IMR-90 (cell line): ENCODE measurements around the gene CHL1. TPM values are rescaled to one million over a fixed set of nuclear protein-coding genes. Genes with fewer than 3 reads are reported as not detected.

Experiments
- ATAC-seq: fragments of 200-7000 bp; cut with Tn5 transposase; 2 replicates; pipeline ENCODE4 v1.9.1; 2020; ENCODE audit warnings: low read depth, mild to moderate bottlenecking, moderate library complexity
- BruUV-seq: library from RNA; stranded (reverse); fragments of 400-500 nt; replicated peaks from 2 replicates; lab custom pipeline; 2021; lab: Mats Ljungman, UMichigan
- CTCF ChIA-PET: fragments of 300-600 bp; formaldehyde crosslinking; extraction: SDS; loops from one replicate; lab custom pipeline; 2021; ENCODE audit warnings: antibody characterized with exemption; lab: Yijun Ruan, JAX
- POLR2A ChIA-PET: fragments of 300-600 bp; sonication (Branson Sonifier 250); formaldehyde crosslinking; loops from one replicate; lab custom pipeline; 2022; ENCODE audit warnings: antibody characterized with exemption; ENCODE audit not compliant: unreplicated experiment; lab: Charles Lee
- DNase-seq: peaks from one replicate; pipeline ENCODE4 v3.0.0; 2013
- H2AFZ ChIP-seq: replicated peaks from 2 replicates; pipeline ENCODE3; 2013; ENCODE audit warnings: low read length, mild to moderate bottlenecking; ENCODE audit not compliant: poor library complexity
- H2AK5ac ChIP-seq: 2 replicates; pipeline ENCODE4 v1.6.1; 2013; ENCODE audit warnings: low read depth, low read length, inconsistent platforms
- H2AK9ac ChIP-seq: replicated peaks from 2 replicates; pipeline ENCODE3; 2013; ENCODE audit warnings: mild to moderate bottlenecking, low read depth, low read length, moderate library complexity; ENCODE audit not compliant: poor library complexity
- H2BK120ac ChIP-seq: 2 replicates; pipeline ENCODE4 v1.6.1; 2013; ENCODE audit warnings: low read depth, low read length, inconsistent platforms
- H2BK15ac ChIP-seq: 3 replicates; pipeline ENCODE4 v1.6.1; 2013; ENCODE audit warnings: low read depth, low read length, inconsistent platforms
- H2BK20ac ChIP-seq: 2 replicates; pipeline ENCODE4 v1.6.1; 2013; ENCODE audit warnings: low read depth, mild to moderate bottlenecking, inconsistent platforms, low read length, moderate library complexity
- H2BK5ac ChIP-seq: 2 replicates; pipeline ENCODE4 v1.6.1; 2013; ENCODE audit warnings: mild to moderate bottlenecking, low read depth, low read length, inconsistent platforms; ENCODE audit not compliant: poor library complexity, severe bottlenecking
- H3K14ac ChIP-seq: replicated peaks from 2 replicates; pipeline ENCODE4 v1.6.1; 2013; ENCODE audit warnings: low read depth, low read length, inconsistent platforms
- H3K18ac ChIP-seq: 2 replicates; pipeline ENCODE4 v1.6.1; 2013; ENCODE audit warnings: low read depth, low read length, control low read depth
- H3K23ac ChIP-seq: 2 replicates; pipeline ENCODE4 v1.6.1; 2013; ENCODE audit warnings: low read depth, low read length, inconsistent platforms
- H3K27ac ChIP-seq: 2 replicates; pipeline ENCODE4 v1.5.1; 2013; ENCODE audit warnings: mild to moderate bottlenecking, control low read depth, low read length; ENCODE audit not compliant: insufficient read depth
- H3K27me3 ChIP-seq: 2 replicates; pipeline ENCODE4 v1.6.1; 2013; ENCODE audit warnings: low read length; ENCODE audit not compliant: control insufficient read depth, insufficient read depth
- H3K36me3 ChIP-seq: 2 replicates; pipeline ENCODE4 v1.6.1; 2013; ENCODE audit warnings: low read length, mixed read lengths; ENCODE audit not compliant: control insufficient read depth, insufficient read depth
- H3K4ac ChIP-seq: 2 replicates; pipeline ENCODE4 v1.6.1; 2013; ENCODE audit warnings: low read depth, low read length, inconsistent platforms
- H3K4me1 ChIP-seq: 2 replicates; pipeline ENCODE4 v1.6.1; 2013; ENCODE audit warnings: low read length, mixed read lengths; ENCODE audit not compliant: control insufficient read depth, insufficient read depth
- H3K4me2 ChIP-seq: 2 replicates; pipeline ENCODE4 v1.6.1; 2013; ENCODE audit warnings: low read depth, mild to moderate bottlenecking, control low read depth, low read length, moderate library complexity
- H3K4me3 ChIP-seq: 2 replicates; pipeline ENCODE4 v1.5.1; 2013; ENCODE audit warnings: low read depth, mild to moderate bottlenecking, control low read depth, low read length, moderate library complexity; ENCODE audit not compliant: insufficient read depth
- H3K56ac ChIP-seq: 2 replicates; pipeline ENCODE4 v1.6.1; 2013; ENCODE audit warnings: low read length, inconsistent platforms; ENCODE audit not compliant: insufficient read depth; ENCODE audit errors: extremely low read depth
- H3K79me1 ChIP-seq, 2 experiments: 2 replicates each; pipeline ENCODE4 v1.6.1; 2013; ENCODE audit warnings: low read length in 2 of 2, inconsistent platforms in 1 of 2, low read depth in 1 of 2
- H3K9ac ChIP-seq: 2 replicates; pipeline ENCODE4 v1.6.1; 2013; ENCODE audit warnings: low read depth, low read length, control low read depth
- H3K9me1 ChIP-seq: 2 replicates; pipeline ENCODE4 v1.6.1; 2013; ENCODE audit warnings: low read length, inconsistent platforms; ENCODE audit not compliant: insufficient read depth
- H3K9me3 ChIP-seq: 2 replicates; pipeline ENCODE4 v1.6.1; 2013; ENCODE audit warnings: low read length; ENCODE audit not compliant: control insufficient read depth, insufficient read depth
- H4K20me1 ChIP-seq: 2 replicates; pipeline ENCODE4 v1.6.1; 2013; ENCODE audit warnings: low read length, inconsistent platforms; ENCODE audit not compliant: insufficient read depth
- H4K5ac ChIP-seq: 2 replicates; pipeline ENCODE4 v1.6.1; 2013; ENCODE audit warnings: mild to moderate bottlenecking, low read depth, low read length, control low read depth
- H4K8ac ChIP-seq, 2 experiments: 2 replicates each; pipeline ENCODE4 v1.6.1; 2013; ENCODE audit warnings: low read depth in 2 of 2, low read length in 2 of 2, control low read depth in 1 of 2, inconsistent platforms in 1 of 2
- H4K91ac ChIP-seq: 2 replicates; pipeline ENCODE4 v1.6.1; 2013; ENCODE audit warnings: low read depth, low read length, inconsistent platforms; ENCODE audit not compliant: insufficient read depth
- BHLHE40 ChIP-seq: fragments of 150-350 bp; IDR thresholded peaks from 2 replicates; pipeline ENCODE4 v1.6.1; 2016; ENCODE audit warnings: mild to moderate bottlenecking, low read depth, low read length
- CEBPB ChIP-seq: IDR thresholded peaks from 2 replicates; pipeline ENCODE4 v1.6.1; 2012; ENCODE audit warnings: low read depth, low read length, improper control_type of control experiment
- CHD1 ChIP-seq: IDR thresholded peaks from 2 replicates; pipeline ENCODE4 v1.6.1; 2012; ENCODE audit warnings: low read depth, low read length, improper control_type of control experiment
- CTCF ChIP-seq: conservative IDR thresholded peaks from 2 replicates; pipeline ENCODE4 v1.5.1; 2012; ENCODE audit warnings: mild to moderate bottlenecking, low read depth, low read length, improper control_type of control experiment
- ELK1 ChIP-seq: fragments of 150-350 bp; IDR thresholded peaks from 2 replicates; pipeline ENCODE4 v1.6.1; 2016; ENCODE audit warnings: low read depth, mild to moderate bottlenecking, low read length, moderate library complexity, borderline replicate concordance
- FOS ChIP-seq: fragments of 150-350 bp; IDR thresholded peaks from 2 replicates; pipeline ENCODE4 v1.6.1; 2016; ENCODE audit warnings: low read depth, low read length
- MAFK ChIP-seq: IDR thresholded peaks from 2 replicates; pipeline ENCODE4 v1.6.1; 2012; ENCODE audit warnings: low read depth, low read length, improper control_type of control experiment
- MAZ ChIP-seq: IDR thresholded peaks from 2 replicates; pipeline ENCODE4 v1.6.1; 2012; ENCODE audit warnings: low read depth, mild to moderate bottlenecking, low read length, improper control_type of control experiment, moderate library complexity, borderline replicate concordance
- MXI1 ChIP-seq: IDR thresholded peaks from 2 replicates; pipeline ENCODE4 v1.6.1; 2012; ENCODE audit warnings: low read depth, mild to moderate bottlenecking, low read length, moderate library complexity, borderline replicate concordance
- NFE2L2 ChIP-seq: fragments of 150-350 bp; IDR thresholded peaks from 2 replicates; pipeline ENCODE4 v1.6.1; 2016; ENCODE audit warnings: low read depth, mild to moderate bottlenecking, low read length
- POLR2A ChIP-seq: IDR thresholded peaks from 2 replicates; pipeline ENCODE4 v1.6.1; 2012; ENCODE audit warnings: mild to moderate bottlenecking, low read depth, low read length
- RAD21 ChIP-seq: IDR thresholded peaks from 2 replicates; pipeline ENCODE4 v1.6.1; 2012; ENCODE audit warnings: low read length, improper control_type of control experiment
- RCOR1 ChIP-seq: IDR thresholded peaks from 2 replicates; pipeline ENCODE4 v1.6.1; 2012; ENCODE audit warnings: mild to moderate bottlenecking, low read length, improper control_type of control experiment; ENCODE audit not compliant: insufficient replicate concordance
- RFX5 ChIP-seq: IDR thresholded peaks from 2 replicates; pipeline ENCODE4 v1.8.0; 2012; ENCODE audit warnings: low read depth, mild to moderate bottlenecking, low read length, moderate library complexity
- SMC3 ChIP-seq: fragments of 150-350 bp; IDR thresholded peaks from 2 replicates; pipeline ENCODE4 v1.6.1; 2016; ENCODE audit warnings: low read depth, mild to moderate bottlenecking, antibody characterized with exemption, low read length, moderate library complexity
- USF2 ChIP-seq: fragments of 150-350 bp; IDR thresholded peaks from 2 replicates; pipeline ENCODE4 v1.6.1; 2017; ENCODE audit warnings: mild to moderate bottlenecking, antibody characterized with exemption, low read length, low read depth
- WGBS, 2 experiments: methylation state at CpG; one replicate each; pipeline versions ENCODE4 v1.1.5 to v1.1.7; 2013; ENCODE audit warnings: missing lambda C conversion rate in 2 of 2; ENCODE audit not compliant: insufficient read length in 1 of 2; ENCODE audit errors: extremely low coverage in 2 of 2; 5-methylcytosine and 5-hydroxymethylcytosine counted together
- dilution Hi-C: fragments of 300-500 bp; cut with HindIII; formaldehyde crosslinking; loops from one replicate; pipeline ENCODE4 v1.14.3; 2018; ENCODE audit warnings: low sequenced_read_pairs; ENCODE audit not compliant: unreplicated experiment
- in situ Hi-C: fragments of 300-500 bp; cut with MboI; formaldehyde crosslinking; loops from 3 replicates; pipeline ENCODE4 v1.14.3; 2019; ENCODE audit warnings: low sequenced_read_pairs, inconsistent platforms, mixed read lengths
- intact Hi-C: fragments of 100-400 bp; cut with micrococcal nuclease; formaldehyde crosslinking; loops from 2 replicates; pipeline ENCODE4 v1.10.0; 2022
- polyA plus RNA-seq, 3 experiments: library from polyadenylated mRNA; depleted of rRNA; stranded (reverse); fragments of >200 nt; gene quantifications; 2 replicates each; pipeline ENCODE4 v1.2.3, GENCODE V29; 2012; ENCODE audit warnings: low replicate concordance in 1 of 3
- total RNA-seq: library from RNA; depleted of rRNA; stranded (reverse); fragments of >200 nt; gene quantifications from 2 replicates; pipeline ENCODE4 v1.2.3, GENCODE V29; 2012

The CHL1 gene
- total and polyA plus RNA-seq, 2 of the 4 experiments (the other 2 are of a cell fraction): 0.38 to 1.6 TPM

DNA sequence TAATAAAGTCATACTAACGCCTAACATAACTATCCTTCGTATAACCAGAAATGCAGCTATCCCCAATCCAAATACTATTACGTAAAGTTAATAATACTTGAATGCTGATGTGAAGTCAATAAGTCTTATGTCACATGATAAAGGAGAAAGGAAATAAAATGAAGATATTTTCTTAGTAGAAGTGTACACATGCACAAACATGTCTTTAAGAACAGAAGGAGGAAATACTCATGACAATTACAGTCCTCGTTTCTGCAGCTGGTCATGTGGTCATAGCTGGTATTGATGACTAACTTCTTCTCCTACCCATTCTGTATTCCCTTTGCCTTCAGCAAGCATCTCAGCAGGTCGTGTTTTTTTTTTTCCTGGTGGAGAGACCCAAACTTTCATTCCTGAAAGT, 244.3 kb downstream of the CHL1 start:
- Histone ChIP-seq H3K4me1 (no peaks in the 10 kb centered on the region), H3K4ac (no peak overlapping the region), H3K18ac (no peak overlapping the region), H3K4me3 (no peak overlapping the region), H3K9me1 (no peaks in the 10 kb centered on the region), H4K5ac (no peak overlapping the region), H3K79me1 (no peaks in the 10 kb centered on the region), H3K27me3 (no peaks in the 10 kb centered on the region), H3K56ac (no peak overlapping the region), H2BK120ac (no peak overlapping the region), H3K4me2 (no peak overlapping the region), H2AK9ac (no peak overlapping the region), H3K23ac (no peak overlapping the region), H4K91ac (no peak overlapping the region), H3K9me3 (no peaks in the 10 kb centered on the region), H3K9ac (no peak overlapping the region), H2BK20ac (no peak overlapping the region), H2AFZ (no peak overlapping the region), H4K8ac (no peak overlapping the region), H2BK5ac (no peak overlapping the region), H3K27ac (no peak overlapping the region), H3K14ac (no peak overlapping the region), H3K36me3 (no peaks in the 10 kb centered on the region), H4K20me1 (no peaks in the 10 kb centered on the region), H2BK15ac (no peak overlapping the region), H2AK5ac (no peak overlapping the region)
- no CpG with 5 or more reads among the region's 5 CpGs for WGBS, 2 experiments
- CTCF ChIA-PET: interaction anchor here (0.7 kb wide), 1 partner anchor 82 kb away, joined by 4 read pairs; no protein-coding TSS in a partner anchor
- ATAC-seq (no peak), DNase-seq (no peak)
- dilution Hi-C loops (no loop called here), in situ Hi-C loops (no loop called here), intact Hi-C loops (no loop called here)
- POLR2A ChIA-PET: no interaction called here
- TF ChIP-seq POLR2A (no peak), CEBPB (no peak), NFE2L2 (no peak), MAFK (no peak), USF2 (no peak), MAZ (no peak), CTCF (no peak), RFX5 (no peak), MXI1 (no peak), CHD1 (no peak), ELK1 (no peak), FOS (no peak), SMC3 (no peak), RAD21 (no peak), RCOR1 (no peak), BHLHE40 (no peak)
- BruUV-seq: no TSS peak
